ENCODE measurements around the gene CPNE8.
"Not testable (repeated sequence)": the region's sequence is repeated elsewhere in the genome, so short reads cannot be mapped to it uniquely, and the experiment has no call there.

The CPNE8 gene

DNA sequence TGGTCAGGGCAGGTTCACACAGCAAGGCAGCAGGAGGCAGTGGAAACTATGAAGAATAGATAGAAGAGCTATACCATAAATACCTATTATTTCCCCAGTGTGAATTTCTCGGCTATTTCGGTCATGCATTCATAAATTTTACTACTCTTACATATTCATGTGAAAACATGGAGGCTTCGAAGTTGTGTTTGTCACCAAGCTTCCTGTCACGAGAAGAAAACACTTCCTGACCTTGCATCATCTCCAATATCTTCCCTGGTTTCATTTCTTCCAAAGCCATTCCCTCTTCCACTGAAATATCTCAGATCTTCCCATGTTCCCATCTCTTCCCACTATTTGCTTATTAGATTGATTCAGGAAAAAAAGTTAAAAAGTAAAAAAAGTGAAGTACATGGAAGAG is 80.4 kb downstream of the CPNE8 start:
- DNase-seq (ENCODE audit: low spot score), result no peak

DNA sequence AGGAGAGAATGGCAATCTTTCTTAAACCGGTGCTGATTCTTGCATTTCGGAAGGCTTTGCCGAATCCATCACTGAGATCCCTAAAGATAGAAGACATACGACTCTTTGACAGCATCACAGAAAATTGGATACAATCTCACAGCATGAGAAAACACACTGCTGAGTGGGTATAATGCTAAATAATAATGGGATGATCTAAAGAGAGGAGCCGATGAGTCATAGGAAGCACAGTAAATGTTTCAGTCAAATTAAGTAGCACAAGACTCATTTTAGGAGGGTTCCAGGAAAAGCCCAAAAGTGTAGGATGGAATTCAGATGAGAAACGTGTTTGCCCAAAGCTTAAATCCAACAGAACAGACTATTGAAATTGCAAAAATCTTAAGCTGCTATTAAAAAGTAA is 81.7 kb downstream of the CPNE8 start:
- DNase-seq (ENCODE audit: low spot score), result no peak

DNA sequence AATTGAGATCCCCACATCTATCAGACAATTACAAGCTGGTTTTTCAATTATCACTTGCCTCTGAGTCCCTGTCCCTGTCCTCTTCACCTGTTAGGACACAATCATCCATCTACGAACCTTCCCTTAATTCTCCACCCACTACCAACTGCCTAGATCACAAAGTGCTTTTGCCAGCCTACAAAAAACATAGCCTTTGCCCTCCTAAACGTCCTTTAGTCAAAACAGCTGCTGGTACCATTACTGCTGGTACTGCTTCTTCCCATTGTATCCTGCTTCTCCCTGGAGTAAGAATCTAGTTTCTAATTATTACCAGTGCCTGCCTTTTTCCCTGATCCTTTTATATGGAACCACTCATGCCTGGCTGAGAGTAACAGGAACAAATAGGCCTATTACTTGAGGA is 82.1 kb downstream of the CPNE8 start:
- no peak for DNase-seq (ENCODE audit: low spot score)

DNA sequence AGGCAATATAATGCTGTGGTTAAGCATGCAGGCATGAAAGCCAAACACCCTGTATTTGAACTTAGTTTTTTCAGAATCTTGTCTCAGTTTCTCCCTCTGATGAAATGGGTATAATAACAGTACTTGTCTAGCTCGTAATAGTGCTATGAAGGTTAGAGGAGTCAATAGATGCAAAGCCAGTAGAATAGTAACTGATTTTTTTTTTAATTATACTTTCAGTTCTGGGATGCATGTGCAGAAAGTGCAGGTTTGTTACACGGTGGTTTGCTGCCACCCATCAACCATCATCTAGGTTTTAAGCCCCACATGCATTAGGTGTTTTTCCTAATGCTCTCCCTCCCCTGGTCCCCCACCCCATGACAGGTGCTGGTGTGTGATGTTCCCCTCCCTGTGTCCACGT is 87.4 kb downstream of the CPNE8 start:
- DNase-seq (ENCODE audit: low spot score), result no peak

DNA sequence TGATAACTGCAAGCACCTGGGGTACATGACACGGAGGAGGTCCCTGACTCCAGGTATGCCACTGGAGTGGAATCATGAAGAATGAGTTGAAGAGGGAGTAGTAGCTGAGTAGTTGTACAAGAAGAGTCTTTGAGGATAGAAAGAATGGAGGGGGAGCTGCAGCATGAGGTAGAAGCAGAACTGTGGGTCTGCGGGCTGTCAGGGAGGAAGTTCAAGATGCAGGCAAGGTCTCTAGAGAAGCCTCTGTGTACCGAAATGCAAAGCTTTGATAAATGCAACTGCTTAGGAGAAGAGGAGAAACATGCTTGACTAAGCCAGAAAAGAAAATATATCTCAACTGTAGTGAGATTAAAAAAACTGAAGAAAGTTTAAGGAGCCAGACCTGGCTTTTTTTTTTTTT is 91.5 kb downstream of the CPNE8 start:
- DNase-seq (ENCODE audit: low spot score), result no peak

DNA sequence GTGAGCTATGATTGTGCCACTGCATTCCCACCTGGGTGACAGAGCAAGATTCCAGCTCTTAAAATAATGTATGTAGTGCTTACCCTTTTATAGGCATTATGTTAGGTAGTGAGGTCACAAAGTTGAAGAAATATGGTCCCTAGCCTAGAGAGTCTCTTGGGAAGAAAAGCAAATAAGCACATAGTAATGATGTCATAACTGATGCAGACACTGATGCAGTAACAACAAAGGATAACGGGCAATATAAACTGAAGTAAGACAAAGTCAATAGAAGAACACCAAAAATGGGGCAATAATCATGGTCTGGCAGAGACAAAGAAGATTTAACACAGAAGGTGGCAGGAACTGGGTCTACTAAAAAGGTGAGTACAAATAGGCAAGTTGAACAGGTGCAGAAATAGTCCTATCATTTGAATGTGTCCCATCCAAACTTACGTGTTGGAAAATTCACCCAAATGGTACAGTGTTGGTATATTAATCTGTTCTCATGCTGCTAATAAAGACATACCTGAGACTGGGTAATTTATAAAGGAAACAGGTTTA is 93.5 kb downstream of the CPNE8 start:
- no peak for DNase-seq (ENCODE audit: low spot score)

DNA sequence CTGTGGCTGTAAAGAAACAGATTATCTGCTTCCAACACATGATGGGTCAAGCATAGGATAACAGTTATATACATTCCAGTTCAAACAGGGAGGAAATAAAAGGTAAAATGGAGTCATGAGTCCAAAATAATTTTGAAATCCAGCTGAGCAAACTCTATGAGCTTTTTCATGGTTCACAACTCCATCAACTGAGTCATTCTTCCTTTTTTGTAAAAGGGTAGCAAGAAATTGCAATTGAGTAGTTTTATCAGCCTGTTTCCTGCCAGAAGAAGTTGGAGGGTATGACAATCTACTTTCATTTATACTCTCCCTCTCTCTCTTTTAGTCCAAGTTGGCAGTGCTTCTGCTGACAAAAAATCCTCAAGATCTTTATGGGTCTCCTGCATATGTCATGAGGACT is 95.6 kb downstream of the CPNE8 start:
- DNase-seq (ENCODE audit: low spot score), result no peak

- DNase-seq (ENCODE audit: low spot score), result no peak
Observed at GRCh38 chr12:38788106-38788505, 117.3 kb downstream of the CPNE8 start.

DNA sequence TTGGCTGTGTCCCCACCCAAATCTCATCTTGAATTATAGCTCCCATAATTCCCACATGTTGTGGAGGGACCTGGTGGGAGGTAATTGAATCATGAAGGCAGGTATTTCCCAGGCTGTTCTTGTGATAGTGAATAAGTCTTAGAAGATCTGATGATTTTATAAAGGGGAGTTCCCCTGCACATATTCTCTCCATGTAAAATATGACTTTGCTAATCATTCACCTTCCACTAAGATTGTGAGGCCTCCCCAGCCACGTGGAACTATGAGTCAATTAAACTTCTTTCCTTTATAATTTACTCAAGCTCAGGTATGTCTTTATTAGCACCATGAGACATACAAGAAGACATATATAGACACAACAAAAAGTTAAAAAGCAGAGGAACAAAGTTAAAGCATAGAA is 120.0 kb downstream of the CPNE8 start:
- no peak for DNase-seq (ENCODE audit: low spot score)

- no peak for DNase-seq (ENCODE audit: low spot score)
Observed at GRCh38 chr12:38783304-38783703, 122.1 kb downstream of the CPNE8 start.

DNA sequence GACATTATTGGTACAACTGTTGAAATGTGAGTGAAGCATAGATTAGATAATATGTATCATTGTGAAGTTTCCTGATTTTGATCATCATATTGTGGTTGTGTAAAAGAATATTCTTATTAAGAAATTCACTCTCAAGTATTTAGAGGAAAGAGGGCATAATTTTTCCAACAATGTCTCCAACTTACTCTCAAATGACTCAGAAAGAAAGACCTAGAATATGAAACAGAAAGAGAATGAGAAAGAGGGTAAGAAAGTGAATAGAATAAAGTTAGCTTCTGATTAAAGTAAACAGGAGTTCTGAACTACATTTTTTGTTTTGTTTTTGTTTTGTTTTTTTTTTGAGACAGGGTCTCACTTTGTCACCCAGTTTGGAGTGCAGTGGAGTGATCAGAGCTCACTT is 123.0 kb downstream of the CPNE8 start:
- DNase-seq (ENCODE audit: low spot score), result no peak

GRCh38 chr12:38776647-38777046 is 128.7 kb downstream of the CPNE8 start:
- no peak for DNase-seq (ENCODE audit: low spot score)

- DNase-seq (ENCODE audit: low spot score), result no peak
Observed at GRCh38 chr12:38775457-38775856, 129.9 kb downstream of the CPNE8 start.

DNA sequence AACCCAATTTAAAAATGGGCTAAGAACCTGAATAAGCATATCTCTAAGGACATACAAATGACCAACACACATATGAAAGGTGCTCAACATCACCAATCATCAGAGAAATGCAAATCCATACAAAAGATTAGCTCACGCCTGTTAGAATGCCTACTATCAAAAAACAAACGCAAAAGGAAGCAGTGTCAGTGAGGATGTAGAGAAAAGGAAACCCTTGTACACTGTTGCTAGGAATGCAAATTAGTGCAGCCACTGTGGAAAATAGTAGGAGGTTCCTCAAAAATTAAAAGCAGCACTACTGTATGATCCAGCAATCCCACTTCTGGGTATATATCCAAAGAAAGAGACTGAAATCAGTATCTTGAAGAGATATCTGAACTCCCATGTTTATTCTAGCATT is 133.0 kb downstream of the CPNE8 start:
- no peak for DNase-seq (ENCODE audit: low spot score)

GRCh38 chr12:38771871-38772270 is 133.5 kb downstream of the CPNE8 start:
- DNase-seq (ENCODE audit: low spot score), result no peak

DNA sequence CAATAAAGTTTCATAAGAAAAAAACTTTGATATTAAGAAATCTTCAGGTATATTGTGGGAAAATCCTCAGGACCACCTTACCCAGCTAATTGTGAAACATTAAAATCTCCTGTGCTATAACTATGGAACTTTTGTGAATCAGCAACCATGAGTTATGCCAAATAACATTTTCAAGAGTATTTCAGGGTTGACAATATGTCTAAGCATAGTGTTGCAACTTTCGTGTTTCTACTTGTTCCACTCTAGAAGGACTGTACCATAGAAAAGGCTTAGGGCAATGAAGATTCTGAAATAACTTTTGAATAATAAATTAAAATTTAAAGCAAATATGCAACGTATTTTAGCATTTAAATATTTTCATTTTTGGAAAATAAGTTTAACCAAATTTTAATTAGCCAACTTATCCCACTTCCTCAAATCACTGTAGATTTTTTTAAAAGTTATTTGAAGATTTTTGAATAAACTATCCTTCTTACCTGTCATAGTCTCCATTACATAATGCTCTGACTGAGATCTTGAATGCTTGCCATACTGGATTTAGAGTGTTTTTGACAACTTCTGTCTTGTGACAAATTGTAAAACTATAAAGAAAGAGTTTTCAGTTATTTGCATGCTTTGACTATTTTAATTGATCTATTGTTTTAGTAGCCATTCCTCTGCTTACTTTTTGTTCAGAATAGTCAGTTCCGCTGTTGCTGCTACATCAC is 143.6 kb downstream of the CPNE8 start:
- no peak for DNase-seq (ENCODE audit: low spot score)

GRCh38 chr12:38761111-38761510 is 144.3 kb downstream of the CPNE8 start:
- no peak for DNase-seq (ENCODE audit: low spot score)

DNA sequence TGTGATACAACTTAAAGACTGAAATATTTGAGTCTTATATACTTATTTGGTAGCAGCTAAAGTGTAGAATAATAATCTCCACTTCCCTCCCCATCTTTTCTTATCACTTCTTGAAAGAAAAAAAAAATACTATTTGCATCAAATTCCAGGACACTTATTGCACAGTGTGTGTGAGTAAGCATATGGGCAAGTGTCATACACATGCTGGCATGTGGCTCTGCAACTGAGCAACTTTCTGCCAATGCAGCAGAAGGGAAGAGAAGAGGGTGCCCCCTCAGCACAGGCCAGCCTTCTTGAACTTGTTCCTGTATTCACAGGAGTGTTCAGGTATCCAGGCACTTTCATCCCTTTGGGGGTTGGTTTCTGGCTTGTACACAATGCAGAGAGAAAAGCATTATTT is 145.8 kb downstream of the CPNE8 start:
- DNase-seq (ENCODE audit: low spot score), result no peak

- no peak for DNase-seq (ENCODE audit: low spot score)
Observed at GRCh38 chr12:38746744-38747143, 158.6 kb downstream of the CPNE8 start.

DNA sequence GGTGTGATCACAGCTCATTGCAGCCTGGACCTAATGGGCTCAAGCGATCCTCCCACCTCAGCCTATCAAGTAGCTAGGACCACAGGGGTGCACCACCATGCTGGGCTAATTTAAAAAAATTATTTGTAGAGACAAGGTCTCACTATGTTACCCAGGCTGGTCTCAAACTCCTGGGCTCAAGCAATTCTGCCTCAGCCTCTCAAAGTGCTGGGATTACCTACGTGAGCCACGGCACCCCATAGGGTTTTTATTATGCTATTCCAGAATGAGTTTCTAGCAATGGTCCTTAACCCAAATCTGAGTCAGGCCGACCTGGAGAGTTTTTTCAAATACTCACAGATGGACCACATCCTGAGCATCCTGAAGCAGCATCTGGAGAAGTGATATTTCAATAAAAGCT is 159.8 kb downstream of the CPNE8 start:
- DNase-seq (ENCODE audit: low spot score), result no peak

DNA sequence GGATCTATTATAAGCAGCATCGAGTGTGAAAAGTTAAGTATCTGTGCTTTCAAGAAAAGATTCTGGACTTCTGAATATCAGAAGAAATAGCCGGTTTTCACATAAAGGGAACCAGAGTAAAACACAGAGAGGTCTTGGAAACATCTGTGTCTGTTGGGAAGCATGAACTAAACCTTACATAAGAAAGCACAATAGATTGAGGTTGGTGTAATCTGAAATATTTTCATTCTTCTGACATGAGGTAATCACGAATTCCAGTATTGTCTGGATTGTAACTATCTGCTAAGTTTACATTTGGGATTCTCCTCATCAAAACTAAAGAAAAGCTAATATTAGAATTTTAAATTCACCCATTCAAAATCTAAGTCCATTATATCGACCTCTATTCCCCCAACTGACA is 161.3 kb downstream of the CPNE8 start:
- DNase-seq (ENCODE audit: low spot score), result no peak

DNA sequence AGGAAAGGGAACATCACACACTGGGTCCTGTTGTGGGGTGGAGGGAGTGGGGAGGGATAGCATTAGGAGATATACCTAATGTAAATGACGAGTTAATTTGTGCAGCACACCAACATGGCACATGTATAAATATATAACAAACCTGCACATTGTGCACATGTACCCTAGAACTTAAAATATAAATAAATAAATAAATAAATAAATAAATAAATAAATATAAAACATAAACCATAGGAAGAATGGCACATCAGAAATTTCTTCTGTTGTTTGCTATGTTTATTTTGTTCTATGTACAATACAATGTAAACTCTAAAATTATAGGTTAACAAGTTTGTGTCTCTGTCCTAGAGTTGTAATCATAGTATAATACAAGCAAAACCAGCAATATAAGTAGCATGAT is 162.9 kb downstream of the CPNE8 start:
- not testable (repeated sequence) for DNase-seq (ENCODE audit: low spot score)

GRCh38 chr12:38736821-38737220 is 168.6 kb downstream of the CPNE8 start:
- DNase-seq (ENCODE audit: low spot score), result no peak

DNA sequence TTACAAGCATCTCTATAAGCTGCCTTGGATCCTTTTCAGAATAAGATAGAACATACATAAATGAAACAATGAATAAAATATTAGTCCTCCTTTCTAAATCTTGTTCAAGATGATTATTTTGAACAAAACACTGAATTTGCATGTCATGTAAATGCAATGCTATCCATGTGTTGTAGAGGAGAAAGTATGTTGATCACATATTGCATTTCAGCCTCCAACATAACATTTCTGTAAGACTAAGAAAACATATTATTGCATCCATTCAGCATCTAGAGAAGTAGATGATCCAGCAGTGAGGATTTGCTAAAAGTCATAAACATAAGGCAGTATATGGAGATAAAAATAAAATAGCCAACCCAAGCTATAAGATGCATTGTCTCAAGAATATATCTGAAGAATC is 172.6 kb downstream of the CPNE8 start:
- no peak for DNase-seq (ENCODE audit: low spot score)

All from iPS-NIHi11 (cell line).